Non-pigmented ciliary epithelial cell (primary cell): ENCODE measurements around the gene CA10.

Experiments
- DNase-seq: peaks from one replicate; pipeline ENCODE4 v3.0.0-alpha.2; 2010; ENCODE audit warnings: low read depth

The CA10 gene

GRCh38 chr17:51677875-51678274 is 480.6 kb downstream of the CA10 start:
- DNase-seq: no peak

GRCh38 chr17:51676691-51677487 is 481.6 kb downstream of the CA10 start:
- DNase-seq: no peak

- DNase-seq: no peak
These were observed 483.8 kb downstream of the CA10 start for GRCh38 chr17:51674579-51675255.

GRCh38 chr17:51673070-51673469 is 485.4 kb downstream of the CA10 start:
- no peak for DNase-seq

- no peak for DNase-seq
These were observed 486.4 kb downstream of the CA10 start for GRCh38 chr17:51672065-51672464.

- no peak for DNase-seq
These were observed 487.6 kb downstream of the CA10 start for GRCh38 chr17:51670899-51671298.

GRCh38 chr17:51668963-51669246 is 489.6 kb downstream of the CA10 start:
- no peak for DNase-seq

GRCh38 chr17:51668155-51668962 is 490.2 kb downstream of the CA10 start:
- DNase-seq: no peak

- DNase-seq: no peak
These were observed 490.8 kb downstream of the CA10 start for GRCh38 chr17:51667706-51668083.

- no peak for DNase-seq
These were observed 491.4 kb downstream of the CA10 start for GRCh38 chr17:51666971-51667705.

- no peak for DNase-seq
These were observed 496.1 kb downstream of the CA10 start for GRCh38 chr17:51662204-51663056.

- DNase-seq: no peak
These were observed 497.1 kb downstream of the CA10 start for GRCh38 chr17:51661403-51661802.

- DNase-seq: no peak
These were observed 498.2 kb downstream of the CA10 start for GRCh38 chr17:51660266-51660665.

GRCh38 chr17:51657224-51657623 is 501.3 kb downstream of the CA10 start:
- no peak for DNase-seq

- no peak for DNase-seq
These were observed 504.6 kb downstream of the CA10 start for GRCh38 chr17:51653878-51654277.

- no peak for DNase-seq
These were observed 506.0 kb downstream of the CA10 start for GRCh38 chr17:51652529-51652928.

GRCh38 chr17:51651513-51652298 is 506.8 kb downstream of the CA10 start:
- DNase-seq: no peak

- DNase-seq: no peak
These were observed 507.7 kb downstream of the CA10 start for GRCh38 chr17:51650772-51651171.

- no peak for DNase-seq
These were observed 508.3 kb downstream of the CA10 start for GRCh38 chr17:51650202-51650601.

- DNase-seq: no peak
These were observed 510.7 kb downstream of the CA10 start for GRCh38 chr17:51647826-51648225.

GRCh38 chr17:51647067-51647466 is 511.4 kb downstream of the CA10 start:
- DNase-seq: no peak
